Urothelium cell line (cell line): ENCODE results near the gene IFI16.
A peak's percentile ranks its signal among the peaks of the same experiment; 100 is the strongest.
"Not testable (repeated sequence)": the region's sequence is repeated elsewhere in the genome, so short reads cannot be mapped to it uniquely, and the experiment has no call there.

Experiments
- DNase-seq: peaks from one replicate; pipeline ENCODE4 v3.0.0; 2011; ENCODE audit warnings: low spot score, mixed read lengths
- FAIRE-seq: peaks from 2 replicates; lab custom pipeline; 2011; peaks lifted over from hg19 to GRCh38; lab: Jason Lieb, UNC

IFI16 gene

GRCh38 chr1:159006210-159006807 is 3.4 kb upstream of the IFI16 start:
- not testable (repeated sequence) for FAIRE-seq, DNase-seq

DNA sequence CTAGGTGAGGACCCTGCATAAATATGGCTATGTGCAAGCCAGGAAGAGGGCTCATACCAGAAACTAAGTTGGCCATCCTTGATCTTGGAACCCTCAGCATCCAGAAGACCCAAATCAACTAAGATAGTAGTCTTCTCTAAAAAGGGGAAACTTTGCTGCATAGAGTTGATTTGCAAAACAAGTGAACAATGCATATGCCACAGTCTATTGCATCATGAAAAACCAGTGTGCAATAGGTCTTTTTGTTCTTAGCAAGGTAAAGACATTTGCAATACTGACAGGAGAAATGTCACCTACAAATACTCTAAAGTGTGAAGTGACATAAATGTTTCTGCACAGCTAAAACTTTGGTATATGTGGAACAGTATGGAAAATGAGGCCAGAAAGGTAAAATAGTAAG is 2.0 kb upstream of the IFI16 start:
- FAIRE-seq, result no peak
- DNase-seq, result no peak

DNA sequence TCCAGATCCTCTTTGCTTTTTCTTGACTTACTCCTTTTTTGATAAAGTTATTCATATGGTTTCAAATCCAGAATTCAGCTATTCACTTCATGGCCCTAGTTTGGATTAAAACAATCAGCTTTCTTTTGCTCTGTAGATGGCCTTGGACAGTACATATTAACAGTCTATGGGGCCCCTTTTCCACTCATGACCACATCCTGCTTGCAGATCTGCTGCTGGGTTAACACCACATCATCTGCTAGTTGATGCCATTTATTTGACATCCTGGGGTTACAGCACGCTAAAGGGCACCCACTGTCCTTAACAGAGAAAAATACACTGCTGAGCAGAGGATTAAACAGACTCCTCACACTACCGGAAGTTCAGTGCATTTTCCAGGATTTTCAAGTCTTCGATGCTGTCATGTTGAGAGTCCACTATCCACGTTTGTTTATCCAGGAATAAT is 941 bp upstream of the IFI16 start:
- DNase-seq, result no peak
- no peak for FAIRE-seq

GRCh38 chr1:159009287-159009686 is 420 bp upstream of the IFI16 start:
- FAIRE-seq, result no peak
- DNase-seq, result no peak

DNA sequence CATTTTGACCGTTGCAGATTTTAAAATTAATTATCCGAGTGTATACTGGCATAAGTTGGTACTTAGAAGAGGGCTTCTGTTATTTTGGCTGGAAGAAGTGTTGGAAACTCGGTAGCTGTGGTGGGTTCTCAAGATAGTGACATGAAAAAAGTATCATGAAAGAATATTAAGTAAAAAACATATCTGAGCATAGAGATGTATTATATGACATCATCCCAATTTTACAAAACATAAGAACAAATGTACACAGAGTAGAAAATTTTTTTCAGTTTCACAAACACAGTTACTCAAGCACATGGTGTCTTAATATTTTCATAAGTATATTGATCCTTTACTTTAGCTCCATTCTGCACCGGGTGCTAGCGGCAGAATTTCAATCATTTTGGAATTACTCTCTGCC is 684 bp downstream of the IFI16 start:
- no peak for DNase-seq
- no peak for FAIRE-seq

- not testable (repeated sequence) for FAIRE-seq
These were observed 1.3 kb downstream of the IFI16 start for GRCh38 chr1:159011001-159011400.

DNA sequence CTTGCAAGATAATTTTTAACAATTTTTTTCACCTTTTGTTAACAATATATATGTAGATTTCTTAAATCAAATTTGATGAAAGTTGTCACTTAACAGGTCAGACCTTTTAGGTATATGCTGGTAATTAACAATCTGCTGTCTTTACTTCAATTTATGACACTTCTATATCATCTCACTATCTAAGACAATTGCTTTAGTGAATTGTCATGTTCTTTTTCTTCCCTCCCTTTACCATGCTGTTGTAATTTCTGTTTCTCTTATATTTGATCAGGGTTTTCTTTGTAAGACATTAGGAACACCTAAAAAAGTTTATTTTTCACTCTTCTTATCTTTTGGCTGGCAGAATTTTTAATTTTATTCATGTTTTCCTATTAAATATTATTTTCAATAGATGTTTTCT is 2.0 kb downstream of the IFI16 start:
- DNase-seq (no peak), FAIRE-seq (no peak)

More at GRCh38 chr1:159011001-159011400, 1.3 kb downstream of the IFI16 start:
- not testable (repeated sequence) for DNase-seq

GRCh38 chr1:159012495-159012894 is 2.8 kb downstream of the IFI16 start:
- DNase-seq (no peak), FAIRE-seq (no peak)

DNA sequence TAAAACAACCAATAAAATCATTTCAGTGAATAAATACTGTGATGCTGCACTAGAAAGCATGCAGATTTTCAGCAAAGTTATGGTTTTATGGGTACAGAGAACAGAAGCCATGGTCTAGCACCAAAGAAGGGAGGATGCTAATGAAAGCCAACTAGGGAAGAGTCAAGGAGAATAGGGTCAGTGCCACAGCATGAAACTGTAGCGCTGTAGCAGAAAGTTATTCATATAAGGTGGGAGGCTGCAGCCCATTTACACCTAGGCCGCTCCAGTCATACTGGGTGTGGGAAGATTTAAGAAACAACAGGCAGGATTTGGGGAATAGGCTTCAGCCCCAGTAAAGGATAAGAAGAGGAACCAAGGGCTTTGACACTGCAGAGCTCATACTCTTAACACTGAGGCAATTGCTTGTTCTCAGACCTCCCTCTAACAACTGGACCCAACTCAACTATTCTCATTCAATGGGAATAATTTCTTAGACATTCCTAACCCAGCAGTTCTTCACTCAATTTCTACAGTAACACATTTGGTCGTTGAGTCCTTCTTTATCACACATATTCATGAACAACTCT is 4.4 kb downstream of the IFI16 start:
- DNase-seq (no peak), FAIRE-seq (no peak)

DNA sequence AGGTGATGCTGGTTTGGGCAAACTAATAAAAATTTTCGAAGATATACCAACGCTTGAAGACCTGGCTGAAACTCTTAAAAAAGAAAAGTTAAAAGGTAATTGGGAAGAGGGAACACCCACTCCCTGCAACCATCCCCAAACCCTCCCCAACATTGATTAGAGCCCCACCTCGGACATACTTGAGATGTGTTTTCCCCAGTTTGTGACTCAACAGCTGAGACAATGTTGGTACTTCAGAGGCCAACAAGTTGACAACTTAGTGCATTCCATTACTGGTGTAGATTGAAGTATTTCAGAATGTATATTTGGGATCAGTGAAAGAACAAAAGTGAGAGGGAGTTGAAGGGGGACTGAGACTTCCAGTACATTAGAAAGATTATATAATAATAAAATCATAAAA is 5.1 kb downstream of the IFI16 start:
- DNase-seq, result no peak
- FAIRE-seq, result no peak

DNA sequence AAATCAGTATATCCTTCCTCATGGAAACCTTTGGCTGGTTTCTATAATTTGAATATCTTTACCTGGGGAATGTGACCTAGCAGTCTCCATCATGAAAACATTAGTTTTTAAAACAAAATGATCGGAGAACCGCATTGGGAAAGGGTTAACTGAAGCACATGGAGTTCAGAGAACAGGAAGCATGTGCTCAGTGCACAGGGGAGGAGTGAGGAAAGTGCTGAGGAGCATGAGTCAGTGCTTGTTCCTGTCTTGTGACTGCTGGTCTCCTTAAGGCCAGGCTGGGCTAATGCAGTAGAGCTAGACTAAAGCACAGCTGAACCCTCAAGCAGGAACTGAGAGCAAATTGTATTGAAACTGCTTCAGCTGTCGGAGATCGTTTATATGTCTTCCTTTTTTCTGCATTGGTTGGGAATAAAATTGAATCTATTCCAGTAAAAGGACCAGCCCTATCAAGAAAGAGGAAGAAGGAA is 5.8 kb downstream of the IFI16 start:
- FAIRE-seq, result no peak
- DNase-seq, result peak; percentile 73

DNA sequence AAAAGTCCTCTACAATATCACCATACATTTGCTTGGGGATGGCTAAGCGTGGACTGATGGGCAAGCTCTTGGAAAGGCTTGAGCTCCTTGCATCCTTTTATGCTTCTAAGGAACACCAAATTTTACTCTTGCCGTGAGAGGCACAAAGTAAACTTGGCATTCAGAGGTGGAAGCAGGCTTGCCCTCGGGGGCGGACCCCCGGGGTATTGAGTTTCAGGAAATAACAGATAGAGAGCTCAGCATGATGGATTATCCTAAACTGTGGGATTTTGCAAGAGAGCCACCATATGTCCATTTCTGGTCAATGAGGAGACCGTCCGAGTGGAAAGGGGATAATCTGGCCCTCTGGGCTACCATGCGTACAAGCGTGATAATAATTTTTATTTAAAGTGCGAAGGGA is 14.0 kb downstream of the IFI16 start:
- FAIRE-seq (no peak), DNase-seq (no peak)

DNA sequence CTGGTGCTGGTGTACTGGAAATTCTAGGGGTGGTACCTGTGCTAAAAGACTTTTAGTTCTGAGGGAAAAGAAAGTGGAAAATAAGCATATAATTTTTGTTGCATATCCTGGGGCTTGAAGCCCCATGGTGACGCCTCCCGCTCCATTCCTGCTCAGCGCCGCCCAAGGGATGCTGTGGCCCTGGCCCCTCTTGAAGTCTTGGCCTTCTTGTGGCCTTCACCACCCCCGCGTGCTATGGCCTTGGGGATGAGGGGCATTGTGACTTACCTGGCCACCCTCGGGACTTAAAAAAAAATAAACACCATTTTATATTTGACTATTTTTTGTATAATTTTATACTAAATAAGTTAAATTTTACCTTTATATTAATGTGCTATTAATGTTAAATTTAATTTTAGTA is 15.3 kb downstream of the IFI16 start:
- DNase-seq (no peak), FAIRE-seq (no peak)

- FAIRE-seq, DNase-seq: not testable (repeated sequence)
These were observed 17.1 kb downstream of the IFI16 start for GRCh38 chr1:159026841-159027240.

DNA sequence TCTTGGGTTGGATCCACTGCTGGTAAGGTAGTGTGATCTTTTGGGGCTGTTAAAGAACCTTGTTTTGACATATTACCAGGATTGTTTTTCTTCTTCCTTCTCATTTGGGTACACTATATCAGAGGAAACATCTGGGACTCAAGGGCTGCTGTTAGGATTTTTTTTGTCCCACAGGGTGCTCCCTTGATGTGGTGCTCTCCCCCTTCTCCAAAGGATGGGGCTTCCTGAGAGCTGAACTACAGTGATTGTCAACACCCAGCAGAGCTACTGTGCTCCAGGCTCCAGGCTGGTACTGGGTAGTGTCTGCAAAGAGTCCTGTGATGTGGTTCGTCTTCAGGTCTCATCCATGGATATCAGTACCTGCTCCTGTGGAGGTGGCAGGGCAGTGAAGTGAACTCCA is 20.6 kb downstream of the IFI16 start:
- DNase-seq (no peak), FAIRE-seq (no peak)

GRCh38 chr1:159030877-159031447 is 21.3 kb downstream of the IFI16 start:
- no peak for DNase-seq
- peak; percentile 30 for FAIRE-seq

GRCh38 chr1:159040206-159040605 is 30.5 kb downstream of the IFI16 start:
- no peak for DNase-seq
- FAIRE-seq, result no peak

DNA sequence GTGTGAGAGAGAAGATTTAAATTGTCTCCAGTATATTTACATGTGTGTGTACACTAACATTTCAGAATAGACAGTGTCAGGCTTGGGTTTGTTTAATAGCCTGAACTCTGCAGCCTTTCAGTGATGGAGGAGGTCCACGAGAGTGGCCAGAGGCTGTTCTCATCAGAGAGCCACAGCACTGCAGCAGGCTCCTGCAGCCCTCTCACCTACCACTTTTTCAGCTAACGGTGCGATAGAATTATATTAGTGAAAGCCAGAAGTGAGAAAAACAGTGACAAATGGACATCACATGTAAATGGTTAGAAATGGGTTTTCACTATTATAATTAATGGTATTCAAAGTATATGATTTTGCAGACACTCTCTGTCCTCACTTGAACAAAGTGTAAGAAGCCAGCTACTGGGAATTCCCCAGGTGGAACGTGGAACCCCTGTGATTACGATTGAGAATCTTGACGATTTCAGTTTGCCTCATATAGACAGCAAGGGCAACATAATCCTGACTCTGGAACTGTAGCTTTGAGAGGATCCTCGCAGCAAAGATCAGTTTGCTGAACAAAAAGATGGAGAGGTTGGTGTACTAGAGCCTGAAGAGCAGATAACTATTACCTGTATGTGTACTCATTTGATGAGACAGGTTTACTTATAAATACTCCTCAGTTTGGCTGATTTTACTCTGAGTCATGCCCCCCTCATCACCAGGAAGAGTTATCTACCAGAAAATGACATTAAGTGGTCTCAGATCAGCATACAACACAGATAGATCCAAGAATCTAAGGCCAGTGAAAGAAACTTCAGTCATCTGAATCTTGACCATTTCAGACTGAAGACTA is 31.4 kb downstream of the IFI16 start:
- no peak for FAIRE-seq

GRCh38 chr1:159046486-159046885 is 36.8 kb downstream of the IFI16 start:
- not testable (repeated sequence) for FAIRE-seq, DNase-seq

More for the DNA sequence above, 31.4 kb downstream of the IFI16 start:
- DNase-seq, result no peak

GRCh38 chr1:159051436-159051835 is 41.7 kb downstream of the IFI16 start:
- DNase-seq (no peak), FAIRE-seq (no peak)

DNA sequence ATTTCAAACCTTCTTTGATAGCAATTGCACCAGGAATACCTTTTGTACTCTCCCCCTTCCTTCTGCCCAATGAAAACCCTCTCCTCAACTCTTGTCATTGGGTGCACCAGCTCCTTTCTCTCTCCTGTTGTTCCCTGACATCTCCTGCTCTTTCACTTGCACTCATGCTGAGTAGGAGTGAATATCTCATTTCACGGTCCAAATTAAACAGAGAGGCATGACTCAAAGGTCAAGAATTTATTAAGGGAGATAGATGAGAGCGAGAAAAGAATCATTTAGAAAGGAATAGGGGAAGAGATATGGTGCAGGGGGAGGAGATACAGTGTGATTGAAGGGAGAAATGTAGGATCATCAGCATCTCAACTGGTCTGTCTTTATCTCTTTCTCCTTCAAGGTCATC is 44.7 kb downstream of the IFI16 start:
- no peak for DNase-seq
- no peak for FAIRE-seq
